Thyroid gland (tissue), 4 donors: ENCODE data around the gene OTUD5.

Experiments
- POLR2A ChIP-seq, 2 donors: fragments of 450-650 bp; IDR thresholded peaks; one replicate each; pipeline ENCODE4 v1.6.1; 2017; ENCODE audit warnings: antibody characterized with exemption in 2 of 2, mild to moderate bottlenecking in 2 of 2, moderate library complexity in 1 of 2
- TF ChIP-seq, protein P1 (sequence below), 6 experiments: fragments of 200-600 bp in 3 of 6; fragments of 450-650 bp in 3 of 6; sonication (generic) in 3 of 6; IDR thresholded peaks; one replicate each; pipeline ENCODE4 v1.5.1; 2016 to 2019; ENCODE audit warnings: antibody characterized with exemption in 6 of 6, mild to moderate bottlenecking in 2 of 6, inconsistent platforms in 1 of 6, moderate library complexity in 1 of 6

DNA sequence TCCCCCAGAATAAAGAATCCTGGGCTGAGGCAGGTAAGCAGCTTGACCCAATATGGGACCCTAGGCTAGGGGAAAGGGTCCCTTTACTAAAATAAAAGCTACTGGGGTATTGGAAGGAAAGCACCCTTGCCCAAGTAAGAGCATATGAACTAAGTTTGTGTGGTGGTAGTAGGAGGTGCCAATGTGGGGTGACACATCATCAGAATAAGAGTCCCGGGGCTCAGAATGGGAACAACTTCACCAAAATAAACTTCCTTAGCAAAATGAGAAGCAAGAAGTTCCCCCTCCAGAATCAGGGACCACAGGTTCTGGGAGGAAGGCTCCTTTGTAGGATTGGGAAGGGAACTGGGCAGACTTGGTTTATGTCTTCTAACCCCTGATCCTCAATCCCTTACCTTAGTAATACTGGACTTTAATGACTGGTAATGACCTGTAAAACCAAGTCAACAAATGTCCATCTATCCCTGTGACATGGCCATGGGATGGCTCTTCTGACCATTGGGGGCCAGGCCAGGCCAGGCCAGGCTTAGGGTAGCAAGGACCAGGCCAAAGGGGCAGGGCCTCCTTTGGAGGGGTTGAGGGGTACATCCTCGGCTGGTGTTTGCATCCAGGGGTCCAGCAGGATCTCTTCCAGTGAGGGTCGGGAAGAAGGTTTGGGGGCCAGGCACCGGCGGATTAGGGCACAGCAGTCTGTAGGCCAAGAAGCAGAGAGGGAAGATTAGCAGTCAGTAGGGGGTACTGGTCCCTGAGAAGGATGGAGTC lies 43.6 kb downstream of the OTUD5 start:
- TF ChIP-seq, protein P1, sequence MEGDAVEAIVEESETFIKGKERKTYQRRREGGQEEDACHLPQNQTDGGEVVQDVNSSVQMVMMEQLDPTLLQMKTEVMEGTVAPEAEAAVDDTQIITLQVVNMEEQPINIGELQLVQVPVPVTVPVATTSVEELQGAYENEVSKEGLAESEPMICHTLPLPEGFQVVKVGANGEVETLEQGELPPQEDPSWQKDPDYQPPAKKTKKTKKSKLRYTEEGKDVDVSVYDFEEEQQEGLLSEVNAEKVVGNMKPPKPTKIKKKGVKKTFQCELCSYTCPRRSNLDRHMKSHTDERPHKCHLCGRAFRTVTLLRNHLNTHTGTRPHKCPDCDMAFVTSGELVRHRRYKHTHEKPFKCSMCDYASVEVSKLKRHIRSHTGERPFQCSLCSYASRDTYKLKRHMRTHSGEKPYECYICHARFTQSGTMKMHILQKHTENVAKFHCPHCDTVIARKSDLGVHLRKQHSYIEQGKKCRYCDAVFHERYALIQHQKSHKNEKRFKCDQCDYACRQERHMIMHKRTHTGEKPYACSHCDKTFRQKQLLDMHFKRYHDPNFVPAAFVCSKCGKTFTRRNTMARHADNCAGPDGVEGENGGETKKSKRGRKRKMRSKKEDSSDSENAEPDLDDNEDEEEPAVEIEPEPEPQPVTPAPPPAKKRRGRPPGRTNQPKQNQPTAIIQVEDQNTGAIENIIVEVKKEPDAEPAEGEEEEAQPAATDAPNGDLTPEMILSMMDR (IDR thresholded peaks at IDR 0.05): no peak
- TF ChIP-seq POLR2A (IDR thresholded peaks at IDR 0.05): no peak
